ENCODE data around the gene FOXD4L3. TPM values are rescaled to one million over a fixed set of nuclear protein-coding genes. Genes with fewer than 3 reads are reported as not detected.
"Not testable (repeated sequence)": the region's sequence is repeated elsewhere in the genome, so short reads cannot be mapped to it uniquely, and the experiment has no call there.

Gene FOXD4L3
- not detected in 2 replicates for total RNA-seq

DNA sequence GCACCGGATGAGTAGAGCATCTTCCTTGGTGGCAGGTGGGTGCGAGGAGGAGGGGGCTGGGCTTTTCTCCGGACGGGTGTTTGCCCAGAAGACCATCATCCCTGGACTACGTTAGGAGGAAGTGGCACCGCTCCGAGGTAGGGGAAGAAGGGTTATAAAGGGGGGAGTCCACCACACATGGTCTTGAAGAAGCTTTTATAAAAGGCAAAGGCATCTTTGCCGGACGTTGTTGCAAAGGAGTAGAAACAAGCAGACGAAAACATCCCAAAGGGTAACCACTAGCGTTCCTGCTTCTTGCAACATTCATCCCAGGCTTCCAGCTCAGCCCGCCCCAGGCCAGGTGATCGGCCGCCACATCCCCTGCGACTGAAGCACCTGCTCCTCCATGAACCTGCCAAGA lies at the start of gene FOXD4L3:
FOXD4L3 (plus strand) TSS at position 301 of the 400 bp plus-strand sequence; CDS start at position 386, 85 bp downstream.
- FAIRE-seq; H3K36me3 ChIP-seq (ENCODE audit: control insufficient read depth, insufficient read depth, low read length); H3K27me3 ChIP-seq (ENCODE audit: control insufficient read depth, insufficient read depth, low read length); DNase-seq (ENCODE audit: low read depth); H3K4me3 ChIP-seq (ENCODE audit: low read depth, low read length): not testable (repeated sequence)

DNA sequence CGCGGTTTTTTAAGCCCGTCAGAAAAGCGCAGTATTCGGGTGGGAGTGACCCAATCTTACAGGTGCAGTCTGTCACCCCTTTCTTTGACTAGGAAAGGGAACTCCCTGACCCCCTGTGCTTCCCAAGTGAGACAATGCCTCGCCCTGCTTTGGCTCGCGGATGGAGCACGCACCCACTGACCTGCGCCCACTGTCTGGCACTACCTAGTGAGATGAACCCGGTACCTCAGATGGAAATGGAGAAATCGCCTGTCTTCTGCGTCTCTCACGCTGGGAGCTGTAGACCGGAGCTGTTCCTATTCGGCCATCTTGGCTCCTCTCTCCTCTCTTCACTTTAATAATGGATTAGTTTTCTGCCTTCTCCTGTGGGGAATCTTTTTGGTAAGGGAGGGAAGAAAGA lies 21.6 kb upstream of the FOXD4L3 start:
- H3K4me3 ChIP-seq (ENCODE audit: low read depth, low read length); H3K27me3 ChIP-seq (ENCODE audit: control insufficient read depth, insufficient read depth, low read length); H3K36me3 ChIP-seq (ENCODE audit: control insufficient read depth, insufficient read depth, low read length); FAIRE-seq; DNase-seq (ENCODE audit: low read depth): not testable (repeated sequence)

DNA sequence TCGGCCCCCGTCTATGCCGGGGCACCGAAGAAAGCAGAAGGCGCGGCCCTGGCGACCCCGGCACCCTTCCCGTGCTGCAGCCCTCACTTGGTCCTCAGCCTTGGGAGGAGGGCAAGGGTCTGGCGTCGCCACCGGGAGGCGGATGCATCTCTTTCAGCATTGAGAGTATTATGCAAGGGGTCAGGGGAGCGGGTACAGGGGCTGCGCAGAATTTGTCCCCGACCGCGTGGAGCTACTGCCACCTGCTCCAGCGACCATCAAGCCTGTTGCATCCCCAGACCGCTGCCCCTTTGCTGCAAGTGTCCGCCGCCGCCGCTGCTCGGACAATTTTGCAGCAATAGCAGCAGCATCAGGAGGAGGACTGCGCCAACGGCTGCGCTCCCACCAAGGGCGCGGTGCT lies 1.1 kb downstream of the FOXD4L3 start:
- not testable (repeated sequence) for DNase-seq (ENCODE audit: low read depth); H3K4me3 ChIP-seq (ENCODE audit: low read depth, low read length); H3K27me3 ChIP-seq (ENCODE audit: control insufficient read depth, insufficient read depth, low read length); H3K36me3 ChIP-seq (ENCODE audit: control insufficient read depth, insufficient read depth, low read length); FAIRE-seq

DNA sequence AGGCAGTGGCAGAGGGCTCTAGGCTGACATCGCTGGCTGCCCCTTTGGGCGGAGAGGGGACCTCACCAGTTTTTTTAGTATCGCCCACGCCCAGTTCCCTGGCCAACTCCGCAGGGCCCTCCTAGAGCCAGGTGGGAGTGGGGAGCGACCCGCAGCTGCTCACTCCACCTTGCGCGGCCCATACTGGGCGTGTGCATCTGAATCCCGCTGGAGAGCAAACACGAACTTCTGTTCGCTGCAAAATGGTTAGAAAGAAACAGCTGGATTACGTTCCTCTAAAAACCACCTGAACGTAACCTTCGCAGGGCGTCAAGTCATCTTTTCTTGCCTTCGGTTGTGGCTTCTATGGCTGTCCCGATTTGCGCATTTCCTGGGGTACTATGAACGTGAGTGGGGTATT lies 1.5 kb downstream of the FOXD4L3 start:
- not testable (repeated sequence) for H3K4me3 ChIP-seq (ENCODE audit: low read depth, low read length); DNase-seq (ENCODE audit: low read depth); H3K27me3 ChIP-seq (ENCODE audit: control insufficient read depth, insufficient read depth, low read length); H3K36me3 ChIP-seq (ENCODE audit: control insufficient read depth, insufficient read depth, low read length); FAIRE-seq

DNA sequence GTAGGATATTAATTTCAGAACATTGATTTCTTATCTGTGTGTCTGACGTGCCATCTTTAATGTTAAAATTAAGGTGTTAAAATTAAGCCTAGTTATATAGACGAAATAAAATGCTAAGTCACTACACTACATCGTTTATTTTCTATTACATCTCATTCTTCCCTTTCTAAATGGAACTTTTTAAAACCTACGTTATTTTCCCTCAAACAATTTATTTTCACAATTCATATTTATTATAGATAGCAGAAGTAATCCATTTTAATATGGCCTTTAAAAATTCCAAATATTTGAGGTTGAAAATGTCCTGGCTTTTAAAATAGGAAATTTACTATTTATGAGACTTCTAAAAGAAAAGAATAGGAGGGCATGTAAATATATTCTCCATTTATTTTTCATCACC lies 2.1 kb downstream of the FOXD4L3 start:
- H3K36me3 ChIP-seq (ENCODE audit: control insufficient read depth, insufficient read depth, low read length); DNase-seq (ENCODE audit: low read depth); H3K27me3 ChIP-seq (ENCODE audit: control insufficient read depth, insufficient read depth, low read length); FAIRE-seq; H3K4me3 ChIP-seq (ENCODE audit: low read depth, low read length): not testable (repeated sequence)

DNA sequence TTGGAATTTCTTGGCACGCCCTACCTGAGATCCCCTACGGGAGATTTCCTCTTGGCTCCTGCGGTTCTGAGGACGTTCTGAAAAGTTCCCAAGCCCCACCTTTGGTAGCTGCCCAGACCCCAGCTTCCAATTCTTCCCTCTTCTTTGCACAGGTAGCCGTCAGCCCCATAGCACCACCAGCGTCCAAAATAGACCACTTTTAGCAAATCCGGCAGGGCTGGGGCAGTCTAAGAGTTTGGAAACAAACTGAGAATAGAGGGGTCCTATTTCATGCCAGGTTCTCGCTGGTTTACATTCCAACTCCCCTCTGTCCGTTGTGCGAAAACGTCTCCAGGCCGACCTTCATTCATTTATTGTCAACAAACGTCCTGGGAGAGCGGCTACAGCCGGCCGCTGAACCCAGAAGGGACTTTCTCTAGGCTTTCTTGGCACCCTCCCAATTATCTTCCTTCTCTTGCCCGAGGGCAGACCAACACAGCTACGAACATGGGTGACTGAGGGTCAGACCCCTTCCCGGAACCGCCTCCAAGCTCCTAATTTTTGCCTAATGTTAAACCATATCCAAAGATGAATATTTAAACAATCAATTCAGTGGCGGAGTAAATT lies 3.1 kb downstream of the FOXD4L3 start:
- not testable (repeated sequence) for H3K27me3 ChIP-seq (ENCODE audit: control insufficient read depth, insufficient read depth, low read length); DNase-seq (ENCODE audit: low read depth); H3K36me3 ChIP-seq (ENCODE audit: control insufficient read depth, insufficient read depth, low read length); FAIRE-seq; H3K4me3 ChIP-seq (ENCODE audit: low read depth, low read length)

DNA sequence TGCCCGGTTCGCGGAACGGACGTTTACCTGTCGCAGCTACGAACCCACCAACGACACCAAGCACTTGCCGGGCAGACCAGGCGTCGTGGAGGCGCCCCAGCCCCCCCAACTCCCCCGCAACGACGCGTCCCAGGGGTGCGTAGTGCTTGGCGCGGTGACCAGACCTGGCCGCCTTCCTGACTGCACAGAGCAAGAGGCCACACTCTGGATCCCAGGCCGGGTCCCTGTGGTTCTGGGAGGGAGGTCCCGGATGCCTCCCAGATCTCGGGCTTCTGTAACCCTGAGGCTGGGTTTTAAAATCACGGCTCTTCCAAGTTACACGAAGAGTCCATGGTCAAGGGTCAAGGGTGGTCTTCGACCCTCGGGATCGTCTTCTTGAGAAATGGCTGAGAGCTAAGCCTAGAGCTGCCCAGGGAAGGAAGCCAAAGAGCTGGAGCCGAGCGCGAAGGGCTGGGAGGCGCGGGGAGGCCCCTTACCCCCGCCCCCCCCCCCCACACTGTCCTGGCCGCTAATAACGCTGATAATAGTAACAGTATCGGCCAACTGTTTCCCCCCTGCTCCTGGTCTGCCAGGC lies 3.8 kb downstream of the FOXD4L3 start:
- not testable (repeated sequence) for DNase-seq (ENCODE audit: low read depth); H3K4me3 ChIP-seq (ENCODE audit: low read depth, low read length); H3K36me3 ChIP-seq (ENCODE audit: control insufficient read depth, insufficient read depth, low read length); FAIRE-seq; H3K27me3 ChIP-seq (ENCODE audit: control insufficient read depth, insufficient read depth, low read length)

DNA sequence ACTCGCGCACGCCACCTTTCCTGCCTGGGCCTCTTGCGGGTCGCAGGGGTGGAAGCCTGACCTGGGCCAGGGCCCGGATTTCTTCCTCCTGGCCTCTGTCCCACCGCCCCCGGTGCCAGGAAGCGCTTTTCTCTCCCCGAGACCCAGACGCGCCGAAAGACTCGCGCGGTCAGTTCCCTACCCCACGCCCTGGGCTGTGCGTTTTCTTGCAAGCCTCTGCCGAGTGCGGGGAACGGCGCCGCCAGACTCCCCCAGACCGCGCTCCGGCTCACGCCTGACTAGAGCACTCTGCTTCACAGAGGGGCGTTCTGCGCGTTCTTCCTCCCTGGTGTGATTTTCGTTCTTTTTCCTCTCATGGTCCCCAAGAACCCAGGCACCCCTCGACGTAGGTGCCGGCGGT lies 4.5 kb downstream of the FOXD4L3 start:
- H3K4me3 ChIP-seq (ENCODE audit: low read depth, low read length); DNase-seq (ENCODE audit: low read depth); FAIRE-seq; H3K27me3 ChIP-seq (ENCODE audit: control insufficient read depth, insufficient read depth, low read length); H3K36me3 ChIP-seq (ENCODE audit: control insufficient read depth, insufficient read depth, low read length): not testable (repeated sequence)

DNA sequence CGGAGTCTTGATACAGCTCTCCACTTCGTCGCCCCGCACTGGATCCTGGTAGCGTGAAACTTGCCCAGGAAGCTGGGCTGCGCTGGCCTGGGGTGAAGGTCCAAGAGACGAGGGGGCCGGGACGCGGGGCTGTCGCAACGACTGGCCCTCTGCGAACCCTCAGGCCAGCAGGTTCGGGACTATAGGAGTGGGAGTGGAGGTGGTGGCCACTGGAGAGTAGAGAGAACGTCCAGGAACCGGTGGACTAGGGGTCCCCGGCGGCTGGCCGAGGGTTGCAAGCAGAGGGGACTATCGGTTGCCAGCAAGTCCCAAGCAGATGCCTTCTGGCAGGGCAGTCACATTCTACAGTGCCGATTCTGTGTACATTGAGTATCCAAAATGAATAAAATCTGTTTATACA lies 5.0 kb downstream of the FOXD4L3 start:
- H3K36me3 ChIP-seq (ENCODE audit: control insufficient read depth, insufficient read depth, low read length); FAIRE-seq; H3K27me3 ChIP-seq (ENCODE audit: control insufficient read depth, insufficient read depth, low read length); DNase-seq (ENCODE audit: low read depth); H3K4me3 ChIP-seq (ENCODE audit: low read depth, low read length): not testable (repeated sequence)

DNA sequence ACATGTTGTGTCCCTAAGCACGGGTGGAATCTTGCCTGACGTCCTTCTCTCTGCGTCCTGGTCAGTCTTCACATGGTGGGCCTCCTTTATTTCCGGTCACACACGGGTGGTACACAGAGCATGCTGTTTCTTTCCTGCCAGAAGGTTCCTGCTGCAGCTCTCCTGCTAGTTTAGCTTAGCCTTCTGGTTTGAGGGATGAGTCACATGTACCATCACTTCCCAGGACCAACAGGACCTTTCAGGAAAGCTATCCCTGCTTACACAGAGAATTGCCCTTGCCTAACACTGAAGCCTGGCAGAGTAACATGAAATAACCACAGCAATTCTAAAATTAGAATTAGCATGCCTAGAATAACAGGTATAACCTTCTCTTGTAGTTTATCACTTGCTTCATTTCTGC lies 8.5 kb downstream of the FOXD4L3 start:
- not testable (repeated sequence) for DNase-seq (ENCODE audit: low read depth); FAIRE-seq; H3K27me3 ChIP-seq (ENCODE audit: control insufficient read depth, insufficient read depth, low read length); H3K4me3 ChIP-seq (ENCODE audit: low read depth, low read length); H3K36me3 ChIP-seq (ENCODE audit: control insufficient read depth, insufficient read depth, low read length)

DNA sequence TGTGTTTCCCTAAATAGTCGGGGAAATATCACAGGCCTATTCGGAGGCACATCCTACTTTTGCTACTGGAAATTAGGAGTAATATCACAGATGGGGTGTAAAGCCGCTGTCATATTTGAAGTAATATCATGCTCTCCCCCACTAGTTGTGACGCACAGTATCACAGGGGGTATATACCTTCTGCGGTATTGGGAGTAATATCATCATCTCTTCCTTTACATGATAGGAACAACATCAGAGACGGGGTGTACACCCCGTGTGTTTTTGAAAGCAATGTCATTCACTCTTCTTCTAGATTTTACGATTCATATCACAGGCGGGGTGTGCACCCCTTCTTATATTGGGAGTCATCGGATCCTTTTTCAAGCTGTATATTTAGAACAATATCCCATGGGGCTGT lies 15.5 kb downstream of the FOXD4L3 start:
- not testable (repeated sequence) for DNase-seq (ENCODE audit: low read depth); FAIRE-seq; H3K36me3 ChIP-seq (ENCODE audit: control insufficient read depth, insufficient read depth, low read length); H3K4me3 ChIP-seq (ENCODE audit: low read depth, low read length); H3K27me3 ChIP-seq (ENCODE audit: control insufficient read depth, insufficient read depth, low read length)

DNA sequence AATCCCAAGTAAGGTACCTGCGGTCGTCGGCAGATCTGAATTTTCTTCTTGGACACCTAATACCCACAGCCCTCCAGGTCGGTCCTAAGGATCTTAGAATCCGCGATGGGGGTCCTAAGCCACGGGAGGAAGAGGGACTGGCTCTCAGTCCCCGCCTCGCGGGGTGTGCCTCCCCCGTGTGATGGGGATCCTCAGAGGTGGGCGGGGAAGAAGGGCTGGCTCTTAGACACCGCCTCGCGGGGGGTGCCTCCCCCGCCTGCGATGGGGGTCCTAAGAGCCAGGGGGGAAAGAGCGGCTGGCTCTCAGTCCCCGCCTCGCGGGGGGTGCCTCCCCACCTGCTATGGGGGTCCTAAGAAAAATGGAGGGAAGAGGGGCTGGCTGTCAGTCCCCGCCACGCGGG lies 21.1 kb downstream of the FOXD4L3 start:
- H3K4me3 ChIP-seq (ENCODE audit: low read depth, low read length); H3K27me3 ChIP-seq (ENCODE audit: control insufficient read depth, insufficient read depth, low read length); H3K36me3 ChIP-seq (ENCODE audit: control insufficient read depth, insufficient read depth, low read length); DNase-seq (ENCODE audit: low read depth); FAIRE-seq: not testable (repeated sequence)

DNA sequence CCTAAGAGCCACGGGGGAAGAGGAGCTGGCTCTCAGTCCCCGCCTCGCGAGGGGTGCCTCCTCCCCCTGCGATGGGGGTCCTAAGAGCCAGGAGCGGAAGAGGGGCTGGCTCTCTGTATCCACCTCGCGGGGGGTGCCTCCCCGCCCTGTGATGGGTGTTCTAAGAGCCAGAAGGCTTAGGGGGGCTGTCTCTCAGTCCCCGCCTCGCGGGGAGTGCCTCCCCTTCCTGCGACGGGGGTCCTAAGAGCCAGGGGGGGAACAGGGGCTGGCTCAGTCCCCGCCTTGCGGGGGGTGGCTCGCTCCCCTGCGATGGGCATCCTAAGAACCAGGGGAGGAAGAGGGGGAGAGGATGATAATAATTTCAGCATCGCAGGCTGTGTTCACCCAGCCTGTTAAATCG lies 21.9 kb downstream of the FOXD4L3 start:
- DNase-seq (ENCODE audit: low read depth); H3K4me3 ChIP-seq (ENCODE audit: low read depth, low read length); H3K36me3 ChIP-seq (ENCODE audit: control insufficient read depth, insufficient read depth, low read length); FAIRE-seq; H3K27me3 ChIP-seq (ENCODE audit: control insufficient read depth, insufficient read depth, low read length): not testable (repeated sequence)

DNA sequence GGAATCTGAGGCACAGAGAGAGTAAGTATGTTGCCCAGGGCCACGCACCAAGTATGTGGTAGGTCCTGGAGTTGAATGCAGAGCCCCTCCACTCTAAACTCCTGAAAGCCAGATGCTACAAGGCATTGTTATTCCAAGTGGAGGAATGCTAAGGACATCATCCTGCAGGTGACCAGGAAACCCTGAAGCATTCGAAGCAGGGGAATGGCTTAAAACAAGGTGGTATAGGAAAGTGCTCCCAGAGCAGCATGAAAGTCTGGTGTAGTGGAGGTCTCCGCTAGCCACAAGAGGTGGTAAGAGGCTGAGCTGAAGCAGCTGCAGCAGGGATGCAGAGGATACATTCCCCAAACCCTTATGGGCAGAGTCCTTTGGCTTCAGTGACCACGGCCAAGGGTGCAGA lies 26.4 kb downstream of the FOXD4L3 start:
- not testable (repeated sequence) for FAIRE-seq; H3K36me3 ChIP-seq (ENCODE audit: control insufficient read depth, insufficient read depth, low read length); DNase-seq (ENCODE audit: low read depth); H3K27me3 ChIP-seq (ENCODE audit: control insufficient read depth, insufficient read depth, low read length); H3K4me3 ChIP-seq (ENCODE audit: low read depth, low read length)

DNA sequence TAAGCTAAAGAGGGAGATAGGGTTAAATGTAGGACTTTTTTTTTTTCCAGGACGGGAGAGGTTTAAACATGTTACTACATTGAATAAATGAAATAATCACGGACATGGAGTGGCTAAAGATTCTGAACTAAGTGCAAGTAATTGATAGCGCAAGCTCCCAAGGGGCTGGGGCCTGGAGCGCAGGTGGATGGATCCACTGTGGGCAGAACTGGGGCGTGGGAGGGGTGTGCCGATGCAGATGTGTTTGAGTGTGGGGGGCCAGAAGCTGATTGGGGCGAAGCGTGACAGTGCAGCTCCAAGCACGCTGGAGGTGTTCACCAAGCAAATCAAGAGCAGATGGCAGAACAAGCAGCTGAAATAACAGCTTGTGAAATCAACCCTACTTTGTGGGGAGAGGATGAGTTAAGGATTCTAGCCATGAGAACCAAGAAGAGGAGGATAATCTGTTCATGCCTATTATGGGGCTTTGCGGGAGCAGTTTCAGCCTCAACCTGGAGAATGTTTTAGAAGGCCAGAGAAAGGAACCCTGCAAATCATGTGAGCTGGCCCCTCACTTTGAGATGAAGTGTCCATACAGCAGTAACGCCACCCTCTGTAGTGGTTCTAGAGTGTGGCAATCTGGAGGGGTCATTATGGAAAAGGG lies 28.0 kb downstream of the FOXD4L3 start:
- not testable (repeated sequence) for H3K27me3 ChIP-seq (ENCODE audit: control insufficient read depth, insufficient read depth, low read length); H3K36me3 ChIP-seq (ENCODE audit: control insufficient read depth, insufficient read depth, low read length); H3K4me3 ChIP-seq (ENCODE audit: low read depth, low read length); FAIRE-seq; DNase-seq (ENCODE audit: low read depth)
